Activated CD4-positive, CD25-positive, alpha-beta regulatory T cell treated with anti-CD3 and anti-CD28 coated beads, Interleukin-2, amount 50 U/mL, for 72 hours (primary cell): Measurements from ENCODE around the gene GABRB1.
"Not testable (repeated sequence)": the region's sequence is repeated elsewhere in the genome, so short reads cannot be mapped to it uniquely, and the experiment has no call there.

Experiments used
- DNase-seq: peaks from one replicate; pipeline ENCODE4 v3.0.0; 2021

Gene GABRB1

GRCh38 chr4:47215759-47216158 is 184.4 kb downstream of the GABRB1 start:
- DNase-seq, result no peak

- no peak for DNase-seq
Observed at GRCh38 chr4:47217291-47217690, 185.9 kb downstream of the GABRB1 start.

- no peak for DNase-seq
Observed at GRCh38 chr4:47217884-47218283, 186.5 kb downstream of the GABRB1 start.

- no peak for DNase-seq
Observed at GRCh38 chr4:47218631-47219030, 187.3 kb downstream of the GABRB1 start.

- DNase-seq, result no peak
Observed at GRCh38 chr4:47219586-47219985, 188.2 kb downstream of the GABRB1 start.

GRCh38 chr4:47221721-47222120 is 190.4 kb downstream of the GABRB1 start:
- DNase-seq, result no peak

- no peak for DNase-seq
Observed at GRCh38 chr4:47222276-47222675, 190.9 kb downstream of the GABRB1 start.

GRCh38 chr4:47224361-47224760 is 193.0 kb downstream of the GABRB1 start:
- DNase-seq, result no peak

- DNase-seq, result no peak
Observed at GRCh38 chr4:47235721-47236120, 204.4 kb downstream of the GABRB1 start.

- DNase-seq, result no peak
Observed at GRCh38 chr4:47238667-47239066, 207.3 kb downstream of the GABRB1 start.

- DNase-seq, result no peak
Observed at GRCh38 chr4:47239649-47240048, 208.3 kb downstream of the GABRB1 start.

- DNase-seq, result no peak
Observed at GRCh38 chr4:47251348-47252135, 220.2 kb downstream of the GABRB1 start.

GRCh38 chr4:47263721-47264120 is 232.4 kb downstream of the GABRB1 start:
- DNase-seq, result no peak

GRCh38 chr4:47270201-47270888 is 239.0 kb downstream of the GABRB1 start:
- no peak for DNase-seq

GRCh38 chr4:47271291-47271690 is 239.9 kb downstream of the GABRB1 start:
- no peak for DNase-seq

GRCh38 chr4:47274901-47275300 is 243.5 kb downstream of the GABRB1 start:
- DNase-seq, result no peak

- DNase-seq, result no peak
Observed at GRCh38 chr4:47275595-47275994, 244.2 kb downstream of the GABRB1 start.

GRCh38 chr4:47278631-47279030 is 247.3 kb downstream of the GABRB1 start:
- DNase-seq, result no peak

- DNase-seq, result no peak
Observed at GRCh38 chr4:47287735-47288134, 256.4 kb downstream of the GABRB1 start.

- no peak for DNase-seq
Observed at GRCh38 chr4:47289805-47290204, 258.4 kb downstream of the GABRB1 start.

GRCh38 chr4:47290873-47291272 is 259.5 kb downstream of the GABRB1 start:
- DNase-seq, result not testable (repeated sequence)

- no peak for DNase-seq
Observed at GRCh38 chr4:47309165-47309564, 277.8 kb downstream of the GABRB1 start.

- DNase-seq, result no peak
Observed at GRCh38 chr4:47312170-47312569, 280.8 kb downstream of the GABRB1 start.

- no peak for DNase-seq
Observed at GRCh38 chr4:47313384-47313783, 282.0 kb downstream of the GABRB1 start.

GRCh38 chr4:47315346-47315745 is 284.0 kb downstream of the GABRB1 start:
- no peak for DNase-seq
